GM12878 (cell line): ENCODE measurements around the gene LIFR. TPM values are rescaled to one million over a fixed set of nuclear protein-coding genes. Genes with fewer than 3 reads are reported as not detected.
"Not testable (repeated sequence)": the region's sequence is repeated elsewhere in the genome, so short reads cannot be mapped to it uniquely, and the experiment has no call there.

Experiments used
- ATAC-seq: fragments of 200-7000 bp; cut with Tn5 transposase; 3 replicates; pipeline ENCODE4 v1.9.1; 2020; ENCODE audit warnings: mild to moderate bottlenecking, moderate library complexity
- BruUV-seq: library from RNA; stranded (reverse); fragments of 400-500 nt; replicated peaks from 2 replicates; lab custom pipeline; 2021; lab: Mats Ljungman, UMichigan
- CTCF ChIA-PET: fragments of 300-600 bp; sonication (Branson Sonifier 250); formaldehyde crosslinking; extraction: SDS; loops from one replicate; lab custom pipeline; 2021; ENCODE audit warnings: inconsistent platforms; lab: Yijun Ruan, JAX
- POLR2A ChIA-PET: fragments of 350-600 bp; formaldehyde crosslinking; extraction: SDS; loops from one replicate; lab custom pipeline; 2021; ENCODE audit warnings: inconsistent platforms; lab: Charles Lee
- RAD21 ChIA-PET: fragments of 300-600 bp; sonication (Branson Sonifier 250); formaldehyde crosslinking; loops from one replicate; lab custom pipeline; 2023; ENCODE audit warnings: antibody characterized with exemption; ENCODE audit not compliant: unreplicated experiment; lab: Charles Lee
- SMC1A ChIA-PET: fragments of 300-600 bp; sonication (Branson Sonifier 250); formaldehyde crosslinking; loops from one replicate; lab custom pipeline; 2023; ENCODE audit not compliant: unreplicated experiment, uncharacterized antibody; lab: Charles Lee
- DNase-seq: peaks from one replicate; pipeline ENCODE4 v3.0.0-alpha.2; 2011; ENCODE audit warnings: low read depth, low spot score
- FAIRE-seq: peaks from 3 replicates; lab custom pipeline; 2011; peaks lifted over from hg19 to GRCh38; lab: Jason Lieb, UNC
- H2AFZ ChIP-seq: 2 replicates; pipeline ENCODE4 v1.6.0; 2011; ENCODE audit warnings: low read depth, low read length, control low read depth; ENCODE audit not compliant: control insufficient read depth
- H3K27ac ChIP-seq: 2 replicates; pipeline ENCODE4 v1.5.1; 2011; ENCODE audit warnings: control low read depth; ENCODE audit not compliant: control insufficient read depth, insufficient read depth
- H3K27me3 ChIP-seq, 2 experiments: replicated peaks in 1 of 2; 2 replicates each; pipeline versions ENCODE4 v1.6.0 to v1.6.1; 2011; ENCODE audit warnings: low read length in 1 of 2; ENCODE audit not compliant: control insufficient read depth in 2 of 2, insufficient read depth in 2 of 2
- H3K36me3 ChIP-seq, 2 experiments: 2 replicates each; pipeline ENCODE4 v1.5.1; 2011; ENCODE audit warnings: low read length in 1 of 2; ENCODE audit not compliant: control insufficient read depth in 2 of 2, insufficient read depth in 2 of 2
- H3K4me1 ChIP-seq: 2 replicates; pipeline ENCODE4 v1.6.1; 2011; ENCODE audit warnings: mild to moderate bottlenecking, low read length, moderate library complexity, mixed read lengths; ENCODE audit not compliant: control insufficient read depth, insufficient read depth
- H3K4me2 ChIP-seq: 2 replicates; pipeline ENCODE4 v1.6.0; 2011; ENCODE audit warnings: control low read depth; ENCODE audit not compliant: control insufficient read depth, insufficient read depth
- H3K4me3 ChIP-seq: fragments of 200-600 bp; sonication (generic); 2 replicates; pipeline ENCODE4 v1.5.1; 2016
- H3K79me2 ChIP-seq: 2 replicates; pipeline ENCODE4 v1.6.0; 2011; ENCODE audit warnings: low read length; ENCODE audit not compliant: control insufficient read depth, insufficient read depth
- H3K9ac ChIP-seq: 2 replicates; pipeline ENCODE4 v1.8.0; 2011; ENCODE audit warnings: low read length, control low read depth, mixed read lengths; ENCODE audit not compliant: control insufficient read depth, insufficient read depth
- H3K9me3 ChIP-seq: replicated peaks from 3 replicates; pipeline ENCODE4 v1.5.1; 2011; ENCODE audit warnings: mild to moderate bottlenecking, low read length; ENCODE audit not compliant: control insufficient read depth, insufficient read depth
- H4K20me1 ChIP-seq: 2 replicates; pipeline ENCODE4 v1.6.0; 2011; ENCODE audit not compliant: control insufficient read depth, insufficient read depth
- SPI1 ChIP-seq: IDR thresholded peaks from 2 replicates; pipeline ENCODE4 v1.6.1; 2011; ENCODE audit warnings: low read depth, mild to moderate bottlenecking, low read length, moderate library complexity, borderline replicate concordance; ENCODE audit not compliant: insufficient read depth
- WGBS: methylation state at CpG from one replicate; pipeline ENCODE4 v1.1.6; 2016; ENCODE audit warnings: low lambda C conversion rate; ENCODE audit not compliant: insufficient replicate concordance, insufficient coverage; ENCODE audit errors: missing lambda C conversion rate; 5-methylcytosine and 5-hydroxymethylcytosine counted together
- in situ Hi-C: fragments of 300-500 bp; cut with MboI; formaldehyde crosslinking; loops from 9 replicates; pipeline ENCODE4 v1.14.3; 2018; ENCODE audit warnings: mixed read lengths
- intact Hi-C: fragments of 100-400 bp; cut with micrococcal nuclease; formaldehyde crosslinking; loops from one replicate; pipeline ENCODE4 v1.14.2; 2022; ENCODE audit not compliant: unreplicated experiment
- polyA plus RNA-seq, 11 experiments: library from polyadenylated mRNA; depleted of rRNA in 4 of 11; unstranded in 6 of 11; stranded (reverse) in 5 of 11; fragments of >200 nt; fragmentation: Nextera tagmentation in 4 of 11; fragmentation: Illumina TruSeq in 1 of 11; extraction: Ambion mirVana in 4 of 11; extraction: Trizol in 1 of 11; gene quantifications; 1 replicate in 1 of 11; 2 replicates in 10 of 11; pipeline versions ENCODE4 v1.2.1 to v1.2.3, GENCODE V29; 2011 to 2016; ENCODE audit warnings: inconsistent platforms in 2 of 11, missing spikeins in 2 of 11, low read depth in 1 of 11
- total RNA-seq, 4 experiments: library from RNA; depleted of rRNA in 3 of 4; stranded (reverse); fragments of >200 nt in 3 of 4; fragmentation: Illumina TruSeq in 1 of 4; extraction: Trizol in 1 of 4; gene quantifications; 2 replicates each; pipeline versions ENCODE4 v1.2.1 to v1.2.3, GENCODE V29; 2013 to 2021

The LIFR gene
- total and polyA plus RNA-seq, 10 of the 15 experiments (the other 5 are each of a cell fraction or from before 2014, with no cell fraction given) = 0.10 TPM; not detected in 9

DNA sequence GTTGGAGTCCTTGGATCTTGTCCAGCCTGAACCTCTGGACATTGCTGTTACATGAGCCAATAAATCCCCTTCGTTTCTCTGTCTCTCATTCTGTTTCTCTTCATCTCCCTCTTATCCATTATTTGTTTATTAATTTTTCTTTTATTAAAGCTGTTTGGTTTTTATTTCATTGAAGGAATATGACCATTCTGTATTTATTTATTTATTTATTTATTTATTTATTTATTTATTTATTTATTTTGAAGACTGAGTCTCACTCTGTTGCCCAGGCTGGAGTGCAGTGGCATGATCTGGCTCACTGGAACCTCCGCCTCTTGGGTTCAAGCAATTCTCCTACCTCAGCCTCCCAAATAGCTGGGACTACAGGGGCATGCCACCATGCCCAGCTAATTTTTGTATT lies 10.9 kb upstream of the LIFR start:
- H4K20me1 ChIP-seq, H3K4me2 ChIP-seq, ATAC-seq, RAD21 ChIA-PET, intact Hi-C loops, H3K27me3 ChIP-seq, H2AFZ ChIP-seq, CTCF ChIA-PET, BruUV-seq, H3K4me1 ChIP-seq, H3K9ac ChIP-seq, DNase-seq, POLR2A ChIA-PET, H3K9me3 ChIP-seq, H3K79me2 ChIP-seq, H3K4me3 ChIP-seq, H3K36me3 ChIP-seq, in situ Hi-C loops, FAIRE-seq, H3K27ac ChIP-seq: not testable (repeated sequence)
- 22% methylated on average over 2 of the region's 2 CpGs for WGBS
- SMC1A ChIA-PET = interaction anchor here (0.7 kb wide), 1 partner anchor 245 kb away, joined by 3 read pairs; no protein-coding TSS in a partner anchor

DNA sequence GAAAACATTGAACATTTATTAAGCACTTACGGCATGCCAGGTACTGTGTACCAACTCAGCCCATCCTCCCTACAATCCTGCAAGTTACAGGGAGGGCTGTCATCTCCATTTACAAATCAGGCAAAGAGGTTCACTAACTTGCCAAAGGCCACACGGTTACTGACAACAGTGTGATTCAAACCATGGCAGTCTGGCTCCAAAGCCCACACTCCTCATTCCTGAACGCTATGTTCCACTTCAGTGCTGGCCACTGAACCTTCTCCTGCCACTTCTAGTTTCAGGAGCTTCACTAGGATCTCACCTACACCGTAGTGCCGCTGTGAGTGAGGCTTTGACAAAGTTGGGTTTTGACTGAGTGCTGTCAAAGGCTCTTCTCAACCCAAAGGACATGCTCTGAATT lies 7.2 kb upstream of the LIFR start:
- Histone ChIP-seq H4K20me1 (no peaks in the 10 kb centered on the region), H3K9me3 (no peaks in the 10 kb centered on the region), H3K4me3 (no peak overlapping the region), H3K36me3 (no peaks in the 10 kb centered on the region), H3K9ac (no peak overlapping the region), H2AFZ (no peak overlapping the region), H3K27me3 (no peaks in the 10 kb centered on the region), H3K27ac (no peak overlapping the region), H3K4me2 (no peak overlapping the region), H3K79me2 (no peaks in the 10 kb centered on the region), H3K4me1 (no peaks in the 10 kb centered on the region)
- no peak for ATAC-seq
- TF ChIP-seq SPI1 = no peak
- no peak for DNase-seq
- SMC1A ChIA-PET = interaction anchor here (1.6 kb wide), 1 partner anchor 8 kb away, joined by 3 read pairs; no protein-coding TSS in a partner anchor
- no peak for FAIRE-seq
- WGBS = 34% methylated on average over 5 of the region's 5 CpGs
- CTCF ChIA-PET = no interaction called here
- RAD21 ChIA-PET = interaction anchor here (1.5 kb wide), 1 partner anchor 122 kb away, joined by 3 read pairs; no protein-coding TSS in a partner anchor
- POLR2A ChIA-PET = no interaction called here
- in situ Hi-C loops (no loop called here), intact Hi-C loops (no loop called here)
- BruUV-seq = no TSS peak
